Endometrium (tissue), 2 donors: Measurements from ENCODE around the gene WBP2.
"Not testable (repeated sequence)": the region's sequence is repeated elsewhere in the genome, so short reads cannot be mapped to it uniquely, and the experiment has no call there.

Experiments used
- FAIRE-seq: peaks from 2 replicates; lab custom pipeline; 2012; peaks lifted over from hg19 to GRCh38; lab: Jason Lieb, UNC
- donor health status: control.
- donor health status: control.

The WBP2 gene

GRCh38 chr17:75865404-75866188, 10.5 kb upstream of the WBP2 start:
- FAIRE-seq, result not testable (repeated sequence)

GRCh38 chr17:75864887-75865286, 9.8 kb upstream of the WBP2 start:
- not testable (repeated sequence) for FAIRE-seq

- peak; percentile 43 for FAIRE-seq
Observed at GRCh38 chr17:75864448-75864871, 9.3 kb upstream of the WBP2 start.

GRCh38 chr17:75861927-75862317, 6.8 kb upstream of the WBP2 start:
- no peak for FAIRE-seq

GRCh38 chr17:75859358-75859757, 4.2 kb upstream of the WBP2 start:
- FAIRE-seq, result not testable (repeated sequence)

- FAIRE-seq, result no peak
Observed at GRCh38 chr17:75856062-75856756, 1.1 kb upstream of the WBP2 start.

- no peak for FAIRE-seq
Observed at GRCh38 chr17:75854881-75855309, 240 bp downstream of the WBP2 start.

- no peak for FAIRE-seq
Observed at GRCh38 chr17:75854101-75854748, 910 bp downstream of the WBP2 start.

GRCh38 chr17:75853433-75853832, 1.7 kb downstream of the WBP2 start:
- no peak for FAIRE-seq

GRCh38 chr17:75851693-75851991, 3.5 kb downstream of the WBP2 start:
- not testable (repeated sequence) for FAIRE-seq

GRCh38 chr17:75850928-75851692, 4.0 kb downstream of the WBP2 start:
- no peak for FAIRE-seq

GRCh38 chr17:75849724-75850123, 5.4 kb downstream of the WBP2 start:
- FAIRE-seq, result no peak

GRCh38 chr17:75849279-75849646, 5.9 kb downstream of the WBP2 start:
- no peak for FAIRE-seq

GRCh38 chr17:75848523-75849278, 6.4 kb downstream of the WBP2 start:
- no peak for FAIRE-seq

- FAIRE-seq, result no peak
Observed at GRCh38 chr17:75847614-75848522, 7.3 kb downstream of the WBP2 start.

- no peak for FAIRE-seq
Observed at GRCh38 chr17:75846692-75847613, 8.2 kb downstream of the WBP2 start.

- FAIRE-seq, result no peak
Observed at GRCh38 chr17:75845933-75846691, 9.0 kb downstream of the WBP2 start.

GRCh38 chr17:75845058-75845711, 9.9 kb downstream of the WBP2 start:
- FAIRE-seq, result no peak
